ENCODE measurements around the gene ACSM5.
"Not testable (repeated sequence)": the region's sequence is repeated elsewhere in the genome, so short reads cannot be mapped to it uniquely, and the experiment has no call there.

Gene ACSM5

GRCh38 chr16:20441191-20441590 is 31.9 kb downstream of the ACSM5 start:
- Histone ChIP-seq H3K9me3 (ENCODE audit: control insufficient read depth, low read length) (no peaks in the 10 kb centered on the region), H3K27me3 (replicated peaks; ENCODE audit: control insufficient read depth, insufficient read depth, low read length, poor library complexity, severe bottlenecking) (no peaks in the 10 kb centered on the region)
- no peak for DNase-seq

GRCh38 chr16:20441859-20442258 is 32.5 kb downstream of the ACSM5 start:
- H3K9me3 ChIP-seq (ENCODE audit: control insufficient read depth, low read length); DNase-seq; H3K4me1 ChIP-seq (ENCODE audit: control insufficient read depth, insufficient read depth, low read length, poor library complexity, severe bottlenecking); H3K4me3 ChIP-seq (ENCODE audit: insufficient read depth, low read depth, low read length, poor library complexity, severe bottlenecking); H3K27ac ChIP-seq (ENCODE audit: insufficient read depth, low read length, poor library complexity, severe bottlenecking); H3K36me3 ChIP-seq (ENCODE audit: control insufficient read depth, insufficient read depth, low read length); H3K27me3 ChIP-seq (replicated peaks; ENCODE audit: control insufficient read depth, insufficient read depth, low read length, poor library complexity, severe bottlenecking): not testable (repeated sequence)

More at GRCh38 chr16:20441191-20441590, 31.9 kb downstream of the ACSM5 start:
- no peak overlapping the region for H3K27ac ChIP-seq (ENCODE audit: insufficient read depth, low read length, poor library complexity, severe bottlenecking)
- H3K4me3 ChIP-seq (ENCODE audit: insufficient read depth, low read depth, low read length, poor library complexity, severe bottlenecking): no peak overlapping the region
- H3K36me3 ChIP-seq (ENCODE audit: control insufficient read depth, insufficient read depth, low read length): no peaks in the 10 kb centered on the region
- H3K4me1 ChIP-seq (ENCODE audit: control insufficient read depth, insufficient read depth, low read length, poor library complexity, severe bottlenecking): no peaks in the 10 kb centered on the region

GRCh38 chr16:20446652-20447393 is 37.5 kb downstream of the ACSM5 start:
- H3K27ac ChIP-seq (ENCODE audit: insufficient read depth, low read length, poor library complexity, severe bottlenecking); DNase-seq; H3K27me3 ChIP-seq (replicated peaks; ENCODE audit: control insufficient read depth, insufficient read depth, low read length, poor library complexity, severe bottlenecking); H3K4me1 ChIP-seq (ENCODE audit: control insufficient read depth, insufficient read depth, low read length, poor library complexity, severe bottlenecking); H3K36me3 ChIP-seq (ENCODE audit: control insufficient read depth, insufficient read depth, low read length); H3K9me3 ChIP-seq (ENCODE audit: control insufficient read depth, low read length); H3K4me3 ChIP-seq (ENCODE audit: insufficient read depth, low read depth, low read length, poor library complexity, severe bottlenecking): not testable (repeated sequence)

- DNase-seq; H3K36me3 ChIP-seq (ENCODE audit: control insufficient read depth, insufficient read depth, low read length); H3K4me1 ChIP-seq (ENCODE audit: control insufficient read depth, insufficient read depth, low read length, poor library complexity, severe bottlenecking); H3K4me3 ChIP-seq (ENCODE audit: insufficient read depth, low read depth, low read length, poor library complexity, severe bottlenecking); H3K27ac ChIP-seq (ENCODE audit: insufficient read depth, low read length, poor library complexity, severe bottlenecking); H3K27me3 ChIP-seq (replicated peaks; ENCODE audit: control insufficient read depth, insufficient read depth, low read length, poor library complexity, severe bottlenecking); H3K9me3 ChIP-seq (ENCODE audit: control insufficient read depth, low read length): not testable (repeated sequence)
Measured at GRCh38 chr16:20451364-20451763, 42.0 kb downstream of the ACSM5 start, which contains the start of gene ACSM2A. Gene ACSM2A (plus strand): TSS chr16:20451521. CDS start chr16:20460115, 8,594 bp downstream.

- not testable (repeated sequence) for DNase-seq; H3K27me3 ChIP-seq (replicated peaks; ENCODE audit: control insufficient read depth, insufficient read depth, low read length, poor library complexity, severe bottlenecking); H3K4me3 ChIP-seq (ENCODE audit: insufficient read depth, low read depth, low read length, poor library complexity, severe bottlenecking); H3K9me3 ChIP-seq (ENCODE audit: control insufficient read depth, low read length); H3K27ac ChIP-seq (ENCODE audit: insufficient read depth, low read length, poor library complexity, severe bottlenecking); H3K4me1 ChIP-seq (ENCODE audit: control insufficient read depth, insufficient read depth, low read length, poor library complexity, severe bottlenecking); H3K36me3 ChIP-seq (ENCODE audit: control insufficient read depth, insufficient read depth, low read length)
Measured at GRCh38 chr16:20453633-20454032, 44.3 kb downstream of the ACSM5 start.

GRCh38 chr16:20459227-20459626 is 49.9 kb downstream of the ACSM5 start:
- not testable (repeated sequence) for H3K27me3 ChIP-seq (replicated peaks; ENCODE audit: control insufficient read depth, insufficient read depth, low read length, poor library complexity, severe bottlenecking); H3K4me3 ChIP-seq (ENCODE audit: insufficient read depth, low read depth, low read length, poor library complexity, severe bottlenecking); DNase-seq; H3K9me3 ChIP-seq (ENCODE audit: control insufficient read depth, low read length); H3K36me3 ChIP-seq (ENCODE audit: control insufficient read depth, insufficient read depth, low read length); H3K4me1 ChIP-seq (ENCODE audit: control insufficient read depth, insufficient read depth, low read length, poor library complexity, severe bottlenecking); H3K27ac ChIP-seq (ENCODE audit: insufficient read depth, low read length, poor library complexity, severe bottlenecking)

- not testable (repeated sequence) for H3K36me3 ChIP-seq (ENCODE audit: control insufficient read depth, insufficient read depth, low read length); H3K27ac ChIP-seq (ENCODE audit: insufficient read depth, low read length, poor library complexity, severe bottlenecking); DNase-seq
Measured at GRCh38 chr16:20460313-20460712, 51.0 kb downstream of the ACSM5 start.

GRCh38 chr16:20468954-20469353 is 59.6 kb downstream of the ACSM5 start:
- H3K4me3 ChIP-seq (ENCODE audit: insufficient read depth, low read depth, low read length, poor library complexity, severe bottlenecking); H3K4me1 ChIP-seq (ENCODE audit: control insufficient read depth, insufficient read depth, low read length, poor library complexity, severe bottlenecking); H3K9me3 ChIP-seq (ENCODE audit: control insufficient read depth, low read length); H3K27me3 ChIP-seq (replicated peaks; ENCODE audit: control insufficient read depth, insufficient read depth, low read length, poor library complexity, severe bottlenecking); DNase-seq; H3K36me3 ChIP-seq (ENCODE audit: control insufficient read depth, insufficient read depth, low read length); H3K27ac ChIP-seq (ENCODE audit: insufficient read depth, low read length, poor library complexity, severe bottlenecking): not testable (repeated sequence)

More at GRCh38 chr16:20460313-20460712, 51.0 kb downstream of the ACSM5 start:
- H3K27me3 ChIP-seq (replicated peaks; ENCODE audit: control insufficient read depth, insufficient read depth, low read length, poor library complexity, severe bottlenecking); H3K4me3 ChIP-seq (ENCODE audit: insufficient read depth, low read depth, low read length, poor library complexity, severe bottlenecking); H3K4me1 ChIP-seq (ENCODE audit: control insufficient read depth, insufficient read depth, low read length, poor library complexity, severe bottlenecking); H3K9me3 ChIP-seq (ENCODE audit: control insufficient read depth, low read length): not testable (repeated sequence)

- not testable (repeated sequence) for H3K27ac ChIP-seq (ENCODE audit: insufficient read depth, low read length, poor library complexity, severe bottlenecking); H3K36me3 ChIP-seq (ENCODE audit: control insufficient read depth, insufficient read depth, low read length); H3K4me3 ChIP-seq (ENCODE audit: insufficient read depth, low read depth, low read length, poor library complexity, severe bottlenecking); H3K27me3 ChIP-seq (replicated peaks; ENCODE audit: control insufficient read depth, insufficient read depth, low read length, poor library complexity, severe bottlenecking); H3K4me1 ChIP-seq (ENCODE audit: control insufficient read depth, insufficient read depth, low read length, poor library complexity, severe bottlenecking); DNase-seq; H3K9me3 ChIP-seq (ENCODE audit: control insufficient read depth, low read length)
Measured at GRCh38 chr16:20469930-20470329, 60.6 kb downstream of the ACSM5 start.

- H3K4me1 ChIP-seq (ENCODE audit: control insufficient read depth, insufficient read depth, low read length, poor library complexity, severe bottlenecking); H3K9me3 ChIP-seq (ENCODE audit: control insufficient read depth, low read length); H3K27me3 ChIP-seq (replicated peaks; ENCODE audit: control insufficient read depth, insufficient read depth, low read length, poor library complexity, severe bottlenecking); DNase-seq; H3K4me3 ChIP-seq (ENCODE audit: insufficient read depth, low read depth, low read length, poor library complexity, severe bottlenecking); H3K27ac ChIP-seq (ENCODE audit: insufficient read depth, low read length, poor library complexity, severe bottlenecking); H3K36me3 ChIP-seq (ENCODE audit: control insufficient read depth, insufficient read depth, low read length): not testable (repeated sequence)
Measured at GRCh38 chr16:20470732-20471131, 61.4 kb downstream of the ACSM5 start.

All from effector memory CD4-positive, alpha-beta T cell (primary cell).